Sigmoid colon (tissue), 3 donors: ENCODE measurements around the gene PDLIM1.

Experiments used
- CTCF ChIP-seq, 4 experiments: fragments of 450-650 bp in 3 of 4; fragments of 200-600 bp in 1 of 4; IDR thresholded peaks; one replicate each; pipeline ENCODE4 v1.5.1; 2016 to 2019; ENCODE audit warnings: antibody characterized with exemption in 4 of 4, mild to moderate bottlenecking in 3 of 4, moderate library complexity in 2 of 4
- POLR2A ChIP-seq, 2 donors: fragments of 450-650 bp; IDR thresholded peaks; one replicate each; pipeline ENCODE4 v1.6.1; 2016; ENCODE audit warnings: antibody characterized with exemption in 2 of 2, mild to moderate bottlenecking in 2 of 2, moderate library complexity in 2 of 2

GRCh38 chr10:95261926-95262325, 28.9 kb downstream of the PDLIM1 start:
- TF ChIP-seq CTCF (IDR thresholded peaks at IDR 0.05) (no peak), POLR2A (IDR thresholded peaks at IDR 0.05) (no peak)
